A549 (cell line): ENCODE results near the gene TFDP2. TPM values are rescaled to one million over a fixed set of nuclear protein-coding genes. Genes with fewer than 3 reads are reported as not detected.

Experiments used
- ATAC-seq, 2 experiments: fragments of 200-7000 bp in 1 of 2; fragments of >200 bp in 1 of 2; cut with Nextera tagmentation in 1 of 2; cut with Tn5 transposase in 1 of 2; 3 replicates each; pipeline versions ENCODE4 v1.8.0 to v1.9.1; 2018 to 2020; ENCODE audit warnings: mild to moderate bottlenecking in 1 of 2, moderate library complexity in 1 of 2
- CTCF ChIA-PET: fragments of 300-600 bp; sonication (Branson Sonifier 250); formaldehyde crosslinking; extraction: SDS; loops from one replicate; lab custom pipeline; 2021; ENCODE audit warnings: antibody characterized with exemption, inconsistent platforms; lab: Yijun Ruan, JAX
- POLR2A ChIA-PET: fragments of 350-600 bp; formaldehyde crosslinking; extraction: SDS; loops from one replicate; lab custom pipeline; 2021; ENCODE audit warnings: antibody characterized with exemption, inconsistent platforms; lab: Yijun Ruan, JAX
- DNase-seq, 2 experiments: peaks; one replicate each; pipeline versions ENCODE4 v3.0.0 to v3.0.0-alpha.2; 2011 to 2016; ENCODE audit warnings: low read depth in 1 of 2, low spot score in 1 of 2
- FAIRE-seq: peaks from 2 replicates; lab custom pipeline; 2011; peaks lifted over from hg19 to GRCh38; lab: Jason Lieb, UNC
- H3K27ac ChIP-seq, 2 experiments: fragments of >200 bp; sonication (Bioruptor Twin); formaldehyde crosslinking; 3 replicates each; pipeline ENCODE4 v1.5.1; 2016 to 2017
- H3K4me1 ChIP-seq: fragments of >200 bp; sonication (Bioruptor Twin); formaldehyde crosslinking; 3 replicates; pipeline ENCODE4 v1.6.1; 2016
- H3K4me2 ChIP-seq: fragments of >200 bp; sonication (Bioruptor Twin); formaldehyde crosslinking; 3 replicates; pipeline ENCODE4 v1.6.1; 2016
- H3K4me3 ChIP-seq: fragments of >200 bp; sonication (Bioruptor Twin); formaldehyde crosslinking; 3 replicates; pipeline ENCODE4 v1.5.1; 2016
- H3K9me3 ChIP-seq: fragments of >200 bp; sonication (Bioruptor Twin); formaldehyde crosslinking; 3 replicates; pipeline ENCODE4 v1.6.1; 2016
- BHLHE40 ChIP-seq: IDR thresholded peaks from 2 replicates; pipeline ENCODE4 v1.6.1; 2012; ENCODE audit warnings: low read depth, low read length, inconsistent platforms
- CBX8 ChIP-seq: fragments of 200-600 bp; sonication (generic); IDR thresholded peaks from 2 replicates; pipeline ENCODE4 v1.6.1; 2016
- CEBPB ChIP-seq, 2 experiments: fragments of >200 bp in 1 of 2; sonication (Bioruptor Twin) in 1 of 2; formaldehyde crosslinking in 1 of 2; IDR thresholded peaks; 2 replicates each; pipeline ENCODE4 v1.6.1; 2012 to 2016
- CHD2 ChIP-seq: fragments of 150-350 bp; IDR thresholded peaks from 2 replicates; pipeline ENCODE4 v1.6.1; 2014; ENCODE audit warnings: low read length; ENCODE audit not compliant: partially characterized antibody
- EHF ChIP-seq: fragments of 250-450 bp; sonication (Bioruptor Pico); IDR thresholded peaks from 2 replicates; pipeline ENCODE4 v1.5.0; 2020; ENCODE audit warnings: mild to moderate bottlenecking
- EHMT2 ChIP-seq: fragments of 200-600 bp; sonication (generic); IDR thresholded peaks from 2 replicates; pipeline ENCODE4 v1.6.1; 2016; ENCODE audit warnings: antibody characterized with exemption, low read depth, mild to moderate bottlenecking, moderate library complexity
- FOSB ChIP-seq: fragments of 250-450 bp; sonication (Bioruptor Pico); IDR thresholded peaks from 2 replicates; pipeline ENCODE4 v1.5.0; 2020; ENCODE audit warnings: mild to moderate bottlenecking, moderate library complexity
- GATA3 ChIP-seq: IDR thresholded peaks from 2 replicates; pipeline ENCODE4 v1.6.1; 2012; ENCODE audit warnings: borderline replicate concordance
- HEYL ChIP-seq: fragments of 250-450 bp; sonication (Bioruptor Pico); IDR thresholded peaks from 2 replicates; pipeline ENCODE4 v1.8.0; 2021; ENCODE audit warnings: mild to moderate bottlenecking, moderate library complexity
- HOXB5 ChIP-seq: fragments of 250-450 bp; sonication (Bioruptor Pico); IDR thresholded peaks from 2 replicates; pipeline ENCODE4 v1.5.0; 2020; ENCODE audit warnings: mild to moderate bottlenecking, moderate library complexity
- JUN ChIP-seq, 2 experiments: fragments of >200 bp; sonication (Bioruptor Twin); formaldehyde crosslinking; IDR thresholded peaks; 2 replicates in 1 of 2; 3 replicates in 1 of 2; pipeline ENCODE4 v1.6.1; 2016 to 2017
- MAZ ChIP-seq: fragments of 150-350 bp; IDR thresholded peaks from 2 replicates; pipeline ENCODE4 v1.6.1; 2014; ENCODE audit warnings: antibody characterized with exemption, low read depth, low read length, borderline replicate concordance
- PHF8 ChIP-seq: fragments of 200-600 bp; sonication (generic); IDR thresholded peaks from 2 replicates; pipeline ENCODE4 v1.6.1; 2016; ENCODE audit warnings: low read depth, mild to moderate bottlenecking, antibody characterized with exemption, moderate library complexity, borderline replicate concordance
- POLR2AphosphoS2 ChIP-seq: conservative IDR thresholded peaks from 2 replicates; pipeline ENCODE4 v1.6.1; 2012; ENCODE audit warnings: low read length, improper control_type of control experiment, inconsistent platforms
- RAD21 ChIP-seq, 2 experiments: fragments of >200 bp in 1 of 2; sonication (Bioruptor Twin) in 1 of 2; formaldehyde crosslinking in 1 of 2; IDR thresholded peaks in 1 of 2; conservative IDR thresholded peaks in 1 of 2; 2 replicates in 1 of 2; 3 replicates in 1 of 2; pipeline ENCODE4 v1.6.1; 2012 to 2018; ENCODE audit warnings: inconsistent platforms in 1 of 2
- SMC3 ChIP-seq: fragments of >200 bp; sonication (Bioruptor Twin); formaldehyde crosslinking; IDR thresholded peaks from 3 replicates; pipeline ENCODE4 v1.6.1; 2018; ENCODE audit warnings: inconsistent platforms
- ZNF302 ChIP-seq: fragments of 250-450 bp; sonication (Bioruptor Pico); IDR thresholded peaks from 2 replicates; pipeline ENCODE4 v1.9.0; 2021; ENCODE audit warnings: inconsistent platforms, mild to moderate bottlenecking, moderate library complexity
- WGBS: methylation state at CpG from one replicate; pipeline ENCODE4 v1.1.6; 2017; ENCODE audit errors: missing lambda C conversion rate; 5-methylcytosine and 5-hydroxymethylcytosine counted together
- polyA plus RNA-seq, 4 experiments: library from polyadenylated mRNA; depleted of rRNA in 3 of 4; stranded (reverse); fragments of >200 nt; fragmentation: RNase III in 1 of 4; extraction: RNeasy Plus Mini Kit Qiagen cat#74134 plus additional on column Dnase treatment in 1 of 4; gene quantifications; 2 replicates in 3 of 4; 3 replicates in 1 of 4; pipeline ENCODE4 v1.2.3, GENCODE V29; 2011 to 2017
- TF ChIP-seq, protein P1 (sequence below): fragments of 200-600 bp; sonication (generic); IDR thresholded peaks from 2 replicates; pipeline ENCODE4 v1.6.1; 2016; ENCODE audit warnings: antibody characterized with exemption, mild to moderate bottlenecking, moderate library complexity
- TF ChIP-seq, protein P2 (sequence below): fragments of >200 bp; sonication (Bioruptor Twin); formaldehyde crosslinking; IDR thresholded peaks from 2 replicates; pipeline ENCODE4 v1.6.1; 2016
- TF ChIP-seq, protein P3 (sequence below): IDR thresholded peaks from 2 replicates; pipeline ENCODE4 v1.6.1; 2012
- TF ChIP-seq, protein P4 (sequence below): fragments of 450-650 bp; IDR thresholded peaks from 2 replicates; pipeline ENCODE4 v1.6.1; 2014; ENCODE audit warnings: antibody characterized with exemption

TFDP2 gene
- polyA plus RNA-seq, 2 of the 4 experiments (the other 2 are of a cell fraction) = 9.6 to 61.5 TPM

DNA sequence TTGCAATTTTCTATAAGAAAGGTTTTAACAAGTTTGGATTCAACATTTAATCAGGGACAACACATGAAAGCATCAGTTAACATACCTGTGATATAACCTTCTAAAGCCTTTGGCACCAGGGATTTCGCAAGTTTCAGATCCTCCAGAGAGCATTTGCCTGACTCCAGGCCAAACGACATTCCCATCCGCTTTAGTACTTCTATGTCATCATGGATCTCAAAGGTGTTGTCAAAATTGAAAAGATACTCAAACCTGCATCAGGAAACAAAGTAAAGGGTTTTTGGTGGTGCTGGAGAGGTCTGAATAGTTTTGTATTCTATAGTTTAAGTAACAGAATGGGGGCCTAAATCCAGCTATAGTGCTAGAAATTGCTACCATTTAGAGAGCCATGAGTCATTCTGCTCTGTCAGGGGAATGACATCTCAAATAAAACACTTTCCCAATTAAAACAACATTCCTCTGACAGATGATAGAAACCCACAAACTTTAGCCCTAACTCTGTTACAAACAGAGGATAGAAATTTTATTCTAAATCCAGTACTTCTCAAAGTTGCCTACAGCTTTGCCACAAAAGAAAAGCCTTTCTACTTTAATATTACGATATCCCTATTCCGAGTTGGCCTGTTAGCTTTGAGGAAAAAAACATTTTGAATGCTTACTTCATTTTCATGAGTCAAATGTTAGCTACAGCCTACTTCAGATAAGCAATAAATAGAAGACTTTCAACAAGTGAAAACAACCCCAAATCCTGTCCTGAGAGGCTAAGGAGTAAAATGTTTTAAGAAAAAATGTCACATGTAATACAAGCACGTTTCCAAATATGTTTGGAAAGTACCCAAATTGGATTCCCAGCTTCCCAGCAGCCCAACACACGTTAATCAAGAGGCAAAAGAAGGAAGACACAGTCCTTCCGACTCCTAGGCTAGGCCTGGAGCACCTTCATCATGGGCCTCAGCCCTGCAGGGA is 189.5 kb downstream of the TFDP2 start:
- ATAC-seq = no peak

DNA sequence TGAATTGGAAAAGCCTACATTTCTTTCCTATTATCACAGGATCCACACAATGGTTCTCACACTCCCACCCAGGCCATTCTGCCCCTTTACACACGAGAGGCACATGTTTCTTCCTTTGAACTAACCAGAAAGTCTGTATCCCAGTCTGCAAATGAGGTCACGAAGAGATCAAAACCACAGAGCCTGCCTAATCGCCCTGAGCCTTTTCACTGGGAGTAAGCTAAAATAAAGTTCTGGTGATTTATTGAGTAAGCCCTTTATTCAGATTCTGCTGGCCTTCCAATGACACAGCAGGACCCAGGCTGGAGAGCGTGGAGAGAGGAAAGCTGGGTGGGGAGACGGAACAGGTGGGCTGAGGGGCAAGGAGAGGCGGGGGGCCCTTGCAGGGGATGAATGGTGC is 194.2 kb downstream of the TFDP2 start:
- Histone ChIP-seq H3K27ac (no peak overlapping the region), H3K9me3 (no peaks in the 10 kb centered on the region), H3K4me2 (no peak overlapping the region), H3K4me3 (no peak overlapping the region), H3K4me1 (peaks cover 10% of the 10 kb centered on the region)
- no peak for TF ChIP-seq ZNF302 (CRISPR knock-in tag)
- TF ChIP-seq RAD21 (conservative IDR thresholded peaks at IDR 0.05 in 1 of 2, IDR thresholded peaks at IDR 0.05 in 1 of 2) = no peak
- TF ChIP-seq GATA3 = no peak
- TF ChIP-seq HEYL (CRISPR knock-in tag) = no peak
- no peak for TF ChIP-seq POLR2AphosphoS2
- DNase-seq (no peak), ATAC-seq (no peak), FAIRE-seq (no peak)
- ChIA-PET CTCF (interaction anchor here (1.7 kb wide), 1 partner anchor 15 kb away, joined by 3 read pairs; no protein-coding TSS in a partner anchor), POLR2A (no interaction called here)
- 90% methylated on average over 6 of the region's 6 CpGs for WGBS

More for the DNA sequence above, 189.5 kb downstream of the TFDP2 start:
- no peak overlapping the region for H3K4me3 ChIP-seq
- no peak overlapping the region for H3K27ac ChIP-seq
- peak overlapping the region; percentile 17 for H3K4me2 ChIP-seq
- WGBS = 74% methylated on average over 8 of the region's 8 CpGs
- no peak for FAIRE-seq
- TF ChIP-seq POLR2AphosphoS2 = no peak
- TF ChIP-seq, protein P1, sequence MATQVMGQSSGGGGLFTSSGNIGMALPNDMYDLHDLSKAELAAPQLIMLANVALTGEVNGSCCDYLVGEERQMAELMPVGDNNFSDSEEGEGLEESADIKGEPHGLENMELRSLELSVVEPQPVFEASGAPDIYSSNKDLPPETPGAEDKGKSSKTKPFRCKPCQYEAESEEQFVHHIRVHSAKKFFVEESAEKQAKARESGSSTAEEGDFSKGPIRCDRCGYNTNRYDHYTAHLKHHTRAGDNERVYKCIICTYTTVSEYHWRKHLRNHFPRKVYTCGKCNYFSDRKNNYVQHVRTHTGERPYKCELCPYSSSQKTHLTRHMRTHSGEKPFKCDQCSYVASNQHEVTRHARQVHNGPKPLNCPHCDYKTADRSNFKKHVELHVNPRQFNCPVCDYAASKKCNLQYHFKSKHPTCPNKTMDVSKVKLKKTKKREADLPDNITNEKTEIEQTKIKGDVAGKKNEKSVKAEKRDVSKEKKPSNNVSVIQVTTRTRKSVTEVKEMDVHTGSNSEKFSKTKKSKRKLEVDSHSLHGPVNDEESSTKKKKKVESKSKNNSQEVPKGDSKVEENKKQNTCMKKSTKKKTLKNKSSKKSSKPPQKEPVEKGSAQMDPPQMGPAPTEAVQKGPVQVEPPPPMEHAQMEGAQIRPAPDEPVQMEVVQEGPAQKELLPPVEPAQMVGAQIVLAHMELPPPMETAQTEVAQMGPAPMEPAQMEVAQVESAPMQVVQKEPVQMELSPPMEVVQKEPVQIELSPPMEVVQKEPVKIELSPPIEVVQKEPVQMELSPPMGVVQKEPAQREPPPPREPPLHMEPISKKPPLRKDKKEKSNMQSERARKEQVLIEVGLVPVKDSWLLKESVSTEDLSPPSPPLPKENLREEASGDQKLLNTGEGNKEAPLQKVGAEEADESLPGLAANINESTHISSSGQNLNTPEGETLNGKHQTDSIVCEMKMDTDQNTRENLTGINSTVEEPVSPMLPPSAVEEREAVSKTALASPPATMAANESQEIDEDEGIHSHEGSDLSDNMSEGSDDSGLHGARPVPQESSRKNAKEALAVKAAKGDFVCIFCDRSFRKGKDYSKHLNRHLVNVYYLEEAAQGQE = no peak
- TF ChIP-seq, protein P2, sequence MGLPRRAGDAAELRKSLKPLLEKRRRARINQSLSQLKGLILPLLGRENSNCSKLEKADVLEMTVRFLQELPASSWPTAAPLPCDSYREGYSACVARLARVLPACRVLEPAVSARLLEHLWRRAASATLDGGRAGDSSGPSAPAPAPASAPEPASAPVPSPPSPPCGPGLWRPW = no peak
- no peak for TF ChIP-seq FOSB (CRISPR knock-in tag)
- no peak for TF ChIP-seq ZNF302 (CRISPR knock-in tag)
- no peak for TF ChIP-seq CBX8
- TF ChIP-seq CHD2 = no peak
- TF ChIP-seq, protein P3, sequence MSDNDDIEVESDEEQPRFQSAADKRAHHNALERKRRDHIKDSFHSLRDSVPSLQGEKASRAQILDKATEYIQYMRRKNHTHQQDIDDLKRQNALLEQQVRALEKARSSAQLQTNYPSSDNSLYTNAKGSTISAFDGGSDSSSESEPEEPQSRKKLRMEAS = no peak
- TF ChIP-seq CEBPB (IDR thresholded peaks at IDR 0.05) = peak in 1 of 2 experiments; percentile 54; a peak in 1 of 4 replicates
- TF ChIP-seq, all 56 proteins: peak for 1
- H3K9me3 ChIP-seq = no peaks in the 10 kb centered on the region
- ChIA-PET CTCF (interaction anchor here (1.4 to 2.4 kb wide), 2 partner anchors 14 to 320 kb away, joined by 5 read pairs; no protein-coding TSS in a partner anchor), POLR2A (interaction anchor here (0.6 kb wide), 1 partner anchor 230 kb away, joined by 3 read pairs; no protein-coding TSS in a partner anchor)
- peaks cover 11% of the 10 kb centered on the region for H3K4me1 ChIP-seq
- no peak for DNase-seq

DNA sequence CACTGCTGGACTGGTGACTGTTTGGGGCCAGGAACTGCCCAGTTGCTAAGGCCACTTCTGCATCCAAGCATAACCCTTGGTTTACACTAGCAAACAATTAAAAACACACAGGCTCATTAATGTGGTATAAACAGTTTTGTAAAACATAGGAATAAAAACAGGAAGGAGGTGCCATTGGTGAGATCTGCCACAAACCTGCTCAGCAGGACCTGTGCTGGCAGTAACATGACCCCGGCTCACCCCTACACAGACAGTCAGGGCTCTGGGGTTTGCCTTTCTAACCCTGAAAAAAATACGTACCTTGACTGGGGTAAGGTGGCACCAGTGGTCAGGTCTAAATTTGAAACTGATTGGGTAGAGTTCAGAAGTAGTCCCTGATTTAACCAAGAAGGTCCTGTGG is 196.7 kb downstream of the TFDP2 start:
- ATAC-seq (no peak), DNase-seq (no peak)

More for the DNA sequence above, 196.7 kb downstream of the TFDP2 start:
- no peak for FAIRE-seq
- Histone ChIP-seq H3K4me3 (no peak overlapping the region), H3K4me2 (no peak overlapping the region), H3K9me3 (no peaks in the 10 kb centered on the region), H3K4me1 (no peaks in the 10 kb centered on the region), H3K27ac (no peak overlapping the region)
- CTCF ChIA-PET = no interaction called here
- 92% methylated on average over 2 of the region's 2 CpGs for whole genome bisulfite sequencing
- POLR2A ChIA-PET = no interaction called here
- no peak for TF ChIP-seq EHF (CRISPR knock-in tag)
- TF ChIP-seq EHMT2 = no peak
- TF ChIP-seq, protein P1 = no peak
- TF ChIP-seq JUN (IDR thresholded peaks at IDR 0.05) = no peak
- no peak for TF ChIP-seq MAZ
- TF ChIP-seq HOXB5 = no peak
- TF ChIP-seq RAD21 (conservative IDR thresholded peaks at IDR 0.05 in 1 of 2, IDR thresholded peaks at IDR 0.05 in 1 of 2) = no peak
- no peak for TF ChIP-seq BHLHE40
- TF ChIP-seq, protein P4, sequence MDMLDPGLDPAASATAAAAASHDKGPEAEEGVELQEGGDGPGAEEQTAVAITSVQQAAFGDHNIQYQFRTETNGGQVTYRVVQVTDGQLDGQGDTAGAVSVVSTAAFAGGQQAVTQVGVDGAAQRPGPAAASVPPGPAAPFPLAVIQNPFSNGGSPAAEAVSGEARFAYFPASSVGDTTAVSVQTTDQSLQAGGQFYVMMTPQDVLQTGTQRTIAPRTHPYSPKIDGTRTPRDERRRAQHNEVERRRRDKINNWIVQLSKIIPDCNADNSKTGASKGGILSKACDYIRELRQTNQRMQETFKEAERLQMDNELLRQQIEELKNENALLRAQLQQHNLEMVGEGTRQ = no peak
- no peak for TF ChIP-seq SMC3
- TF ChIP-seq, protein P2 = no peak
- TF ChIP-seq PHF8 = no peak
- TF ChIP-seq POLR2AphosphoS2 = no peak
- no peak for TF ChIP-seq HEYL (CRISPR knock-in tag)
- TF ChIP-seq, all 56 proteins: peak for 0
